ENCODE measurements around the gene MAGI1. TPM values are rescaled to one million over a fixed set of nuclear protein-coding genes. Genes with fewer than 3 reads are reported as not detected.

MAGI1 gene
- total and polyA plus RNA-seq, 10 donors: 3.5 to 104 (median 62.3) TPM

GRCh38 chr3:65443739-65444446 is 594.8 kb downstream of the MAGI1 start:
- no peaks in the 10 kb centered on the region for H3K36me3 ChIP-seq
- no peaks in the 10 kb centered on the region for H3K27me3 ChIP-seq (replicated peaks in 1 of 7)
- peaks cover 0 to 13% (median 0%) of the 10 kb centered on the region in 6 donors for H3K4me1 ChIP-seq
- no peak for DNase-seq
- H3K27ac ChIP-seq: no peak overlapping the region
- no peak for TF ChIP-seq POLR2AphosphoS5 (IDR thresholded peaks at IDR 0.05)
- TF ChIP-seq CTCF (IDR thresholded peaks at IDR 0.05 in 8 of 11, conservative IDR thresholded peaks at IDR 0.05 in 3 of 11): no peak
- no peak for TF ChIP-seq POLR2A (IDR thresholded peaks at IDR 0.05)
- intact Hi-C loops (cut with DNase I; ENCODE audit: low total_unique reads): no loop called here
- no peak overlapping the region for H3K4me3 ChIP-seq
- H3K9me3 ChIP-seq: no peaks in the 10 kb centered on the region
- WGBS, 5 donors: 82 to 94% (median 85%) methylated on average over 4 of the region's 4 CpGs

GRCh38 chr3:65439641-65440284 is 599.0 kb downstream of the MAGI1 start:
- Histone ChIP-seq H3K27ac (no peak overlapping the region), H3K36me3 (no peaks in the 10 kb centered on the region), H3K9me3 (no peaks in the 10 kb centered on the region), H3K4me1 (peaks cover 0 to 13% (median 0%) of the 10 kb centered on the region in 6 donors), H3K4me3 (no peak overlapping the region), H3K27me3 (replicated peaks in 1 of 7) (no peaks in the 10 kb centered on the region)
- TF ChIP-seq POLR2AphosphoS5 (IDR thresholded peaks at IDR 0.05) (peak in 1 of 3 donors; percentile 37), CTCF (IDR thresholded peaks at IDR 0.05 in 8 of 11, conservative IDR thresholded peaks at IDR 0.05 in 3 of 11) (peak in 6 of 11 experiments; percentile 24 to 42 (median 38)), POLR2A (IDR thresholded peaks at IDR 0.05) (no peak)
- no peak for DNase-seq
- intact Hi-C loops (cut with DNase I; ENCODE audit: low total_unique reads): loop anchor here (10.0 kb wide), 1 partner anchor 295 kb away; no protein-coding TSS in a partner anchor
- WGBS, 5 donors: 12 to 27% (median 15%) methylated on average over 6 of the region's 6 CpGs

- WGBS, 5 donors: 85 to 97% (median 88%) methylated on average over 1 of the region's 1 CpG
- intact Hi-C loops (cut with DNase I; ENCODE audit: low total_unique reads): loop anchor here (10.0 kb wide), 1 partner anchor 296 kb away; no protein-coding TSS in a partner anchor
- H3K27ac ChIP-seq: no peak overlapping the region
Observed at GRCh38 chr3:65438612-65439011, 600.1 kb downstream of the MAGI1 start.

More at GRCh38 chr3:65438612-65439011, 600.1 kb downstream of the MAGI1 start:
- no peak overlapping the region for H3K4me3 ChIP-seq
- no peak for DNase-seq
- H3K4me1 ChIP-seq: peaks cover 0 to 13% (median 0%) of the 10 kb centered on the region in 6 donors
- TF ChIP-seq POLR2A (IDR thresholded peaks at IDR 0.05): no peak
- no peak for TF ChIP-seq CTCF (IDR thresholded peaks at IDR 0.05 in 8 of 11, conservative IDR thresholded peaks at IDR 0.05 in 3 of 11)
- no peak for TF ChIP-seq POLR2AphosphoS5 (IDR thresholded peaks at IDR 0.05)
- H3K9me3 ChIP-seq: no peaks in the 10 kb centered on the region
- no peaks in the 10 kb centered on the region for H3K36me3 ChIP-seq
- H3K27me3 ChIP-seq (replicated peaks in 1 of 7): no peaks in the 10 kb centered on the region
